ENCODE measurements around the gene CSNK1G1. TPM values are rescaled to one million over a fixed set of nuclear protein-coding genes. Genes with fewer than 3 reads are reported as not detected.
"Not testable (repeated sequence)": the region's sequence is repeated elsewhere in the genome, so short reads cannot be mapped to it uniquely, and the experiment has no call there.

CSNK1G1 gene
- total and polyA plus RNA-seq, 12 donors: 1.9 to 9.4 (median 7.4) TPM

DNA sequence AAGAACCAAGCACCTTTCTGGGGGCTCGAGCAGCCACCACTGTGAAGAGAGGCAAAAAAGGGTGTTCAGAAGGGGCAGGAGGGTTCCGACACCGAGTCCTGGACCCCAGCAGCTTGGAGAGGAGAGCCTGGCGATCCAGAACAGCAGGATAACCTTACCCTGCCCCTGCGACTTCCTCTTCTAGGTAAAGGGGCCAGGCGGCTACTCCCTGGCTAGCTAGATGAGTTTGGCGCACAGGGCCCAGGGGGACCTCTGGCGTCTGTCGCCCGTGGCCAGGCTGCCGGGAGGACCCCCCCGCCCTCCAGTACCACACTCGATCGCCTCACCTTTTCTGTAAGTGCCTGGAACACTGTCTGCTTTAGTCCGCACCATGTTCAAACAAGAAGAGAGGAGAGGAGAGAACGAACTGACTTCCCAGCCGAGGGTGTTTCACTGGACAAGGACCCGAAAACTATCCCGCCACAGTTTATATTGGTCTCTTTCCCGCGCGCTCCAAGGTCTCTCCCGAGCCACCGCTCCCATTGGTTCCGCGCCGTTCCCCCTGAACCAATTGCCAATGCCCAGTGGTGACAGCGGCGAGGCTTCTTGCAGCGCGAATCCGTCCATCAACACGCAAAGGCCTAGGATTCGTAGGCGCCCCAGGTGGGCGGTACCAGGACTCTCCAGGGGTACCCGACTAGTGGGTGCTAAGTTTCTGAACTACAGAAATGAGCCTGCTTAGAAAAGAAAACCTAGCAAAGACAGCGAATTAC is 25.2 kb upstream of the CSNK1G1 start, which contains the start of gene PCLAF:
PCLAF (minus strand) TSS at position 442 of the 752 bp plus-strand sequence; CDS start at position 372, 70 bp downstream.
- ATAC-seq: peak; percentile 98 to 100 (median 100)
- 1% methylated on average over 38 of the region's 38 CpGs for WGBS, 2 donors
- TF ChIP-seq, protein P1, sequence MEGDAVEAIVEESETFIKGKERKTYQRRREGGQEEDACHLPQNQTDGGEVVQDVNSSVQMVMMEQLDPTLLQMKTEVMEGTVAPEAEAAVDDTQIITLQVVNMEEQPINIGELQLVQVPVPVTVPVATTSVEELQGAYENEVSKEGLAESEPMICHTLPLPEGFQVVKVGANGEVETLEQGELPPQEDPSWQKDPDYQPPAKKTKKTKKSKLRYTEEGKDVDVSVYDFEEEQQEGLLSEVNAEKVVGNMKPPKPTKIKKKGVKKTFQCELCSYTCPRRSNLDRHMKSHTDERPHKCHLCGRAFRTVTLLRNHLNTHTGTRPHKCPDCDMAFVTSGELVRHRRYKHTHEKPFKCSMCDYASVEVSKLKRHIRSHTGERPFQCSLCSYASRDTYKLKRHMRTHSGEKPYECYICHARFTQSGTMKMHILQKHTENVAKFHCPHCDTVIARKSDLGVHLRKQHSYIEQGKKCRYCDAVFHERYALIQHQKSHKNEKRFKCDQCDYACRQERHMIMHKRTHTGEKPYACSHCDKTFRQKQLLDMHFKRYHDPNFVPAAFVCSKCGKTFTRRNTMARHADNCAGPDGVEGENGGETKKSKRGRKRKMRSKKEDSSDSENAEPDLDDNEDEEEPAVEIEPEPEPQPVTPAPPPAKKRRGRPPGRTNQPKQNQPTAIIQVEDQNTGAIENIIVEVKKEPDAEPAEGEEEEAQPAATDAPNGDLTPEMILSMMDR (IDR thresholded peaks at IDR 0.05): peak in 3 of 9 donors; percentile 7
- no peaks in the 10 kb centered on the region for H3K27me3 ChIP-seq
- peak within 1 kb of the TSS; percentile 31 to 74 (median 60) for H3K4me3 ChIP-seq
- DNase-seq: peak; percentile 93 to 95
- peaks cover 0 to 18% (median 9%) of the 10 kb centered on the region in 9 donors for H3K4me1 ChIP-seq
- H3K27ac ChIP-seq: no peak within 1 kb of the TSS
- H3K36me3 ChIP-seq: peaks cover 0 to 4% (median 0%) of the 10 kb centered on the region in 9 donors
- intact Hi-C loops (cut with DNase I): loop anchor here in 2 of 10 donors (1.0 to 10.0 kb wide), 4 partner anchors 25 to 286 kb away; partner anchors contain the start of genes CIAO2A (in 1 of the 2), CSNK1G1 (in 1 of the 2), PPIB (in 1 of the 2) and SNX1 (in 1 of the 2)
- H3K9me3 ChIP-seq: no peaks in the 10 kb centered on the region

DNA sequence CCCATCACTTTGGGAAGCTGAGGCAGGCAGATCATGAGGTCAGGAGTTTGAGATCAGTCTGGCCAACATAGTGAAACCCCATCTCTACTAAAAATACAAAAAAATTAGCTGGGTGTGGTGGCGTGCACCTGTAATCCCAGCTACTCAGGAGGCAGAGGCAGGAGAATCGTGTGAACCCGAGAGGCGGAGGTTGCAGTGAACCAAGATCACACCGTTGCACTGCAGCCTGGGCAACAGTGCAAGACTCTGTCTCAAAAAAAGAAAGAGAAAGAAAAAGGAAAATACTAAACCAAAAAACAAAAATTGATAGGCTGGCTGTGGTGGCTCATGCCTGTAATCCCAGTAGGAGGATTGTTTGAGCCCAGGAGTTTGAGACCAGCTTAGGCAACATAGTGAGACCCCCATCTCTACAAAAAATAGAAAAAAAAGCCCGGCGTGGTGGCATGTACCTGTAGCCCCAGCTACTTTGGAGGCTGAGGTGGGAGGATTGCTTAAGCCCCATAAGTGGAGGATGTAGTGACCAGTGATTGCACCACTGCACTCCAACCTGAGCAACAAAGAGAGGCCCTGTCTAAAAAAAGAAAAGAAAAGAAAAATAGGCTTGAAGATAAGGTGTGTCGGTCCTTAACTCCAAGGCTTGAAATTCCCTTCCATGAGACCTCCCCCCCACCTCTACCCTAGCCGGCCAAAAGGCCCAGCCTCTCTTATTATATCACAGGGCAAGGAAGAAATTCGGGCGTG is 24.3 kb upstream of the CSNK1G1 start:
- ATAC-seq, H3K27me3 ChIP-seq, DNase-seq, H3K27ac ChIP-seq, H3K36me3 ChIP-seq, H3K9me3 ChIP-seq: not testable (repeated sequence)
- H3K4me3 ChIP-seq: peak overlapping the region in 5 of 10 donors; percentile 59 to 74 (median 63)
- WGBS, 2 donors: 56 to 58% methylated on average over 11 of the region's 11 CpGs
- peaks cover 0 to 18% (median 9%) of the 10 kb centered on the region in 9 donors for H3K4me1 ChIP-seq
- intact Hi-C loops (cut with DNase I): loop anchor here in 2 of 10 donors (10.0 kb wide), 3 partner anchors 165 to 285 kb away; partner anchors contain the start of genes CIAO2A (in 1 of the 2), PPIB (in 1 of the 2) and SNX1 (in 1 of the 2)

DNA sequence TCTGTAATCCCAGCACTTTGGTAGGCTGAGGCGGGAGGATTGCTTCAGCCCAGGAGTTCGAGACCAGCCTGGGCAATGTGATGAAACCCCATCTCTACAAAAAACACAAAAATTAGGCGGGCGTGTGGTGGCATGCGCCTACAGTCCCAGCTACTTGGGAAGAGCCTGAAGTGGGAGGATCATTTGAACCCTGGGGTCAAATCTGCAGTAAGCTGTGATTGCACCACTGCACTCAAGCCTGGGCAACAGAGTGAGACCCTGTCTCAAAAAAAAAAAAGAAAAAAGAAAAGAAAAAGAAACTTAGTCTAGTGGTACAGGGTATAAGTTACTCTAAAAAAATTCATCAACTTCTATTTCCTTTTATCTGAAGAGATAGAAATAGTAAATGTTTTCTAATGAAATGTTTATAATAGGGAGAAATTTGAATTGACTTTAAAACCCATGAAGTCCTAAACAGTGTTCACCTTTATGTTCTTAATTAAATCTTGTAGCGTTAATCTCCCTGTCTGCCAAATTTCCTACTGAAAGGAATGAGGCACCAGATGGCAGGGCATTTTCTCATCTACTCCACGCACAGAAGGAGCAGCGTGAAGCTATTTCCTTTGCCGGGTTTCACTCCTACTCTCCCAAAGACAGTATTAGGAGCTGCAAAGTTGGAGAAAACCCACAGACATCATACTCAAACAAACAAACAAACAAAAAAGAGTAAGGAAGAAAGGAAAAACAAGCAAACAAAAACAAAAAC is 23.4 kb upstream of the CSNK1G1 start:
- H3K9me3 ChIP-seq: no peaks in the 10 kb centered on the region
- ATAC-seq (no peak), DNase-seq (no peak)
- intact Hi-C loops (cut with DNase I): no loop called here
- H3K4me3 ChIP-seq: peak overlapping the region in 1 of 10 donors; percentile 65
- 66 to 68% methylated on average over 9 of the region's 9 CpGs for WGBS, 2 donors
- H3K27ac ChIP-seq: no peak overlapping the region
- peaks cover 0 to 18% (median 9%) of the 10 kb centered on the region in 9 donors for H3K4me1 ChIP-seq
- H3K27me3 ChIP-seq: no peaks in the 10 kb centered on the region
- peaks cover 0 to 11% (median 0%) of the 10 kb centered on the region in 9 donors for H3K36me3 ChIP-seq
- TF ChIP-seq, protein P1 (IDR thresholded peaks at IDR 0.05): no peak

DNA sequence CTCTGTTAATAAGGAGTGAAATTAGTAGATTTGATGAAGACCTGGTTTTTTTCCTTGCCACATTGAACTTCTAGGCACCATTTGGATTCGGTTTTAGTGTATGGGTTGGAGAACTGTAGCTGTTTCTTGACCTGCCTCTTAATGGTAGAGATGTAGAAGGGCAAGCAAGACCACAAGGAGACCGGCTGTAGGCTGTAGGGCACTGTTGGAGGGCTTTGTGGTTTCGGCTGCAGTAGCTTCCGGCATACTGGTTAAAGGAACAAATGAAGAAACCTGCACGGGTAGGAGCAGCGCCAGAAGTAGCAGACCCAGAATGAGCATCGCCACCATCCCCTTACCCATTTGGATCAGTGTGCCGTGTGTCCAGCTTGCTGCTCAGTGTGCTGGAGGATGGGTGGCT is 17.4 kb upstream of the CSNK1G1 start:
- DNase-seq: no peak
- no peak for ATAC-seq

DNA sequence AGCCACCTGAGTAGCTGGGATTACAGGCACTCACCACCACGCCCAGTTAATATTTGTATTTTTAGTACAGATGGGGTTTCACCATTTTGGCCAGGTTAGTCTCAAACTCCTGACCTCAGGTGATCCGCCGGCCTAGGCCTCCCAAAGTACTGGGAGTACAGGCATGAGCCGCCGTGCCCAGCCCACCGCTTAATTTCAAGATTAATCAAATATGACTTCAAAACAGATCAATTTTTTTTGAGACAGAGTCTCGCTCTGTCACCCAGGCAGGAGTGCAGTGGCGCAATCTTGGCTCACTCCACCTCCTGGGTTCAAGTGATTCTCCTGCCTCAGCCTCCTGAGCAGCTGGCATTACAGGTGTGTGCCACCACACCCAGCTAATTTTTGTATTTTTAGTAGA is 15.4 kb upstream of the CSNK1G1 start:
- H3K9me3 ChIP-seq, H3K27me3 ChIP-seq, H3K4me1 ChIP-seq, H3K27ac ChIP-seq, H3K4me3 ChIP-seq, DNase-seq, ATAC-seq, H3K36me3 ChIP-seq: not testable (repeated sequence)
- intact Hi-C loops (cut with DNase I): loop anchor here in 1 of 10 donors (5.0 kb wide), 1 partner anchor 566 kb away; no protein-coding TSS in a partner anchor
- WGBS, 2 donors: 97 to 98% methylated on average over 8 of the region's 8 CpGs

More for the DNA sequence above, 17.4 kb upstream of the CSNK1G1 start:
- H3K4me1 ChIP-seq: no peaks in the 10 kb centered on the region
- peaks cover 0 to 11% (median 0%) of the 10 kb centered on the region in 9 donors for H3K36me3 ChIP-seq
- H3K4me3 ChIP-seq: no peak overlapping the region
- TF ChIP-seq, protein P1 (IDR thresholded peaks at IDR 0.05): no peak
- intact Hi-C loops (cut with DNase I): loop anchor here in 1 of 10 donors (5.0 kb wide), 1 partner anchor 564 kb away; no protein-coding TSS in a partner anchor
- no peaks in the 10 kb centered on the region for H3K9me3 ChIP-seq
- no peaks in the 10 kb centered on the region for H3K27me3 ChIP-seq
- no peak overlapping the region for H3K27ac ChIP-seq
- 89 to 95% methylated on average over 8 of the region's 8 CpGs for WGBS, 2 donors

Measured in heart right ventricle (tissue), 16 donors.